Measurements from ENCODE around the gene MUSK.

Gene MUSK

DNA sequence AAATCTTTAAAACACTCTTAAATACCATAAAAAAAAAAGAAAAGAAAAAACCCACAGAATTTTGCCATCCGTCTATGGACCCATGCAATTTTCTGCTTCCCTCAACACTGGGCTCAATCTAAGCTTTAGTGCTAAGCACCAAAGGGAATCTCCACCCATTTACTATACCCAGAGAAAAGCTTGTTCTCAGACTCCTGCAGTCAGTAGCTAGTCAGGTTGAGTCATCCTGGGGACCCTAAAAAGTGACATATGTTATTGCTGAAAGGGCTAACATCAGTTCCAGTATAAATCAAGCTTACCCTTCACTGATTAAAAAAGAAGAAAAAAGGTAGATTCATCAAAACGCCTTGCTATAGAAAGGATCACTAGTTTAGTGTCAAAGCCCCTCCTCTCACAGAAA lies 177.6 kb downstream of the MUSK start:
- in situ Hi-C loops (cut with HindIII; ENCODE audit: low sequenced_read_pairs) = no loop called here

DNA sequence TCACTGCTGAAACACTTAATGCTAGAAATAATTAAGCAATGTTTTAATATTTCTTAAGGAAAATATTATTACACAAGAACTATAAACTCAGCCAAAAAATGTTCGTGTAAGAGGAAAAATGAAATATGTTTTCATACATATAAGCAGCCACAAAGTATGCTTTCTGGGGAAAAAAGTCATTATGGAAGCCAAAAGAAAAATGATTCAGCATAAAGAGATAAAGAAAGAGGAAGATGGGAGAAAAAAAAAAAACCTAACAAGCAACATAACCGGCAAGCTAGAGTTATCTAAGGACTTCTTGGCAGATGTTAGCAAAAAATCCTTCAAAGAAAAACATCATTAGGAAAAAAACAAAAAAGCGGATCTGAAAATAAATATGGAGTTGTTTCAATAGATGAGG lies 179.1 kb downstream of the MUSK start:
- in situ Hi-C loops (cut with HindIII; ENCODE audit: low sequenced_read_pairs) = no loop called here

DNA sequence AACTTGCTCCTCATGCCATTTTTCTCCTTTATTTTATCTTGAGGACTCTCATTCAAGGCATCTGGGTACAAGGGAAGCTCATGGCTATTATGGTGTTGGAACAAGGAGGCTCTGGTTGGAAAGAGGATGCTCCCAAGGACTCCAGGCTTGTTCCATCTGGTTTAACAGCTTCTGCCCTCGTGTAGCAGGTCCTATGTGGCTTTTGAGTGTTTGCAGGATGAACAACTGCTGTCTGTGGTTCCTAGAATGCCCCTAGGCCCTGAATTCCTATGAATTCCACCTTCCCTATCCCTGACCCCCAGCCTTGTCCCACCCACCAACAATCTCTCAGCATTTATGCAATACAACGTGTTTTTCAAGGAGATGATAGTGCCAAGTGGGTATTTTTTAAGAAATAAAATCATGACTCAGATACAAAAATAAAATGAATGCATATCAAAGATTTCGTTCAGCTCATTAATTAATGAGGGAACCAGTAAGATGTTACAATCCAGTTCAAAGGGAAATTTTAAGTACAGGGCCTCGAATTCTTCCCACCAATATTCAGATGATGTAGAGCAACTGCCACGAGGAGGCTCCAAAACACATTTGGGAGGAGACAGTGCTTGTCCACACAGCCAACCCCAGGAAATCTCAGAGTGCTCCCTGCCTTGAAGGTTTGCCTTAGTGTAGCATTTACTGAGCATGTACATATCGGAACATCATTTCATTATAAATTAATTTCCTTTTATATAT lies 182.0 kb downstream of the MUSK start:
- in situ Hi-C loops (cut with HindIII; ENCODE audit: low sequenced_read_pairs) = no loop called here
